PC-9 (cell line): Measurements from ENCODE around the gene NECTIN1.

Experiments used
- EZH2 ChIP-seq: fragments of 200-600 bp; sonication (generic); IDR thresholded peaks from 2 replicates; pipeline ENCODE4 v1.8.0; 2017; ENCODE audit warnings: antibody characterized with exemption, low read depth
- TF ChIP-seq, protein P1 (sequence below): fragments of 200-600 bp; sonication (generic); conservative IDR thresholded peaks from 2 replicates; pipeline ENCODE4 v1.6.1; 2017; ENCODE audit warnings: mixed run types, antibody characterized with exemption, mild to moderate bottlenecking, moderate library complexity

DNA sequence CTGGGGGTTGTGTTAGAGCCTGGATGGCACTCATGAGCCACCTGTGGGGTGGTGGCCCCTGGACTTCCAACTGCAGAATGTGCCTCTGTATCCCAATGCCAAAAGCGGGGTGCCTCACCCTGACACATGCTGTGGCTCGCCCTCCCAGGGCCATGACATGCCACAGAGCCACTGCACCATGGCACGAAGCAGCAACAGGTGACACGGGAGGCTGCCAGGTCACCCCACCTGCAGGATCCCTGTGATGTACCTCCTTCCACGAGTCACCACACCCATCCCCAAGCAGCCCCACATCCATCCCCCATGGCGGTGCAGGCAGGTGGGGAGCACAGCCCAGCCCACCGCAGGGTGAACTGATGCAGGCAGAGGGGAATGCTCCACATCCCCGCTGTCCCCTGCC lies 14.8 kb downstream of the NECTIN1 start:
- TF ChIP-seq, protein P1, sequence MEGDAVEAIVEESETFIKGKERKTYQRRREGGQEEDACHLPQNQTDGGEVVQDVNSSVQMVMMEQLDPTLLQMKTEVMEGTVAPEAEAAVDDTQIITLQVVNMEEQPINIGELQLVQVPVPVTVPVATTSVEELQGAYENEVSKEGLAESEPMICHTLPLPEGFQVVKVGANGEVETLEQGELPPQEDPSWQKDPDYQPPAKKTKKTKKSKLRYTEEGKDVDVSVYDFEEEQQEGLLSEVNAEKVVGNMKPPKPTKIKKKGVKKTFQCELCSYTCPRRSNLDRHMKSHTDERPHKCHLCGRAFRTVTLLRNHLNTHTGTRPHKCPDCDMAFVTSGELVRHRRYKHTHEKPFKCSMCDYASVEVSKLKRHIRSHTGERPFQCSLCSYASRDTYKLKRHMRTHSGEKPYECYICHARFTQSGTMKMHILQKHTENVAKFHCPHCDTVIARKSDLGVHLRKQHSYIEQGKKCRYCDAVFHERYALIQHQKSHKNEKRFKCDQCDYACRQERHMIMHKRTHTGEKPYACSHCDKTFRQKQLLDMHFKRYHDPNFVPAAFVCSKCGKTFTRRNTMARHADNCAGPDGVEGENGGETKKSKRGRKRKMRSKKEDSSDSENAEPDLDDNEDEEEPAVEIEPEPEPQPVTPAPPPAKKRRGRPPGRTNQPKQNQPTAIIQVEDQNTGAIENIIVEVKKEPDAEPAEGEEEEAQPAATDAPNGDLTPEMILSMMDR: no peak
- no peak for TF ChIP-seq EZH2
